Prostate gland (tissue), 2 donors: Measurements from ENCODE around the gene LTBP3. TPM values are rescaled to one million over a fixed set of nuclear protein-coding genes. Genes with fewer than 3 reads are reported as not detected.

ENCODE experiments used
- DNase-seq: peaks from one replicate; pipeline ENCODE4 v3.0.0-alpha.2; 2019; ENCODE audit warnings: low spot score
- H3K27ac ChIP-seq, 2 donors: fragments of 200-600 bp; sonication (generic); 2 replicates each; pipeline ENCODE4 v1.5.1; 2017 to 2019
- H3K27me3 ChIP-seq: fragments of 200-600 bp; sonication (generic); replicated peaks from 2 replicates; pipeline ENCODE4 v1.5.1; 2019; ENCODE audit not compliant: insufficient read depth
- H3K36me3 ChIP-seq, 2 donors: fragments of 200-600 bp; sonication (generic); 1 replicate in 1 of 2; 2 replicates in 1 of 2; pipeline versions ENCODE4 v1.5.1 to v1.8.1; 2017 to 2019
- H3K4me1 ChIP-seq: fragments of 200-600 bp; sonication (generic); replicated peaks from 2 replicates; pipeline ENCODE4 v1.5.1; 2019
- H3K4me3 ChIP-seq, 2 donors: fragments of 200-600 bp; sonication (generic); 2 replicates each; pipeline ENCODE4 v1.5.1; 2017 to 2019
- H3K9me3 ChIP-seq: fragments of 200-600 bp; sonication (generic); 2 replicates; pipeline ENCODE4 v1.5.1; 2017
- CTCF ChIP-seq, 4 experiments: fragments of 200-600 bp in 2 of 4; fragments of 450-650 bp in 2 of 4; sonication (generic) in 2 of 4; IDR thresholded peaks; 1 replicate in 3 of 4; 2 replicates in 1 of 4; pipeline ENCODE4 v1.5.1; 2016 to 2019; ENCODE audit warnings: antibody characterized with exemption in 4 of 4, mild to moderate bottlenecking in 2 of 4, moderate library complexity in 2 of 4
- POLR2A ChIP-seq: fragments of 450-650 bp; IDR thresholded peaks from one replicate; pipeline ENCODE4 v1.6.1; 2016; ENCODE audit warnings: antibody characterized with exemption, mild to moderate bottlenecking
- POLR2AphosphoS5 ChIP-seq: sonication (generic); formaldehyde crosslinking; IDR thresholded peaks from one replicate; pipeline ENCODE4 v1.6.1; 2017; ENCODE audit warnings: antibody characterized with exemption
- WGBS: methylation state at CpG from one replicate; pipeline ENCODE4 v1.1.5; 2018; 5-methylcytosine and 5-hydroxymethylcytosine counted together
- intact Hi-C: fragments of 100-400 bp; cut with DNase I; formaldehyde crosslinking; loops from one replicate; pipeline ENCODE4 v1.14.2; 2022
- total RNA-seq, 2 donors: library from RNA; depleted of rRNA; stranded (reverse); fragments of >200 nt; gene quantifications; one replicate each; pipeline ENCODE4 v1.1.0, GENCODE V29; 2016

Gene LTBP3
- 100 to 1,000 TPM; 220 to 234 TPM for total RNA-seq

GRCh38 chr11:65558002-65558929 lies at the start of gene LTBP3:
LTBP3 (minus strand) TSS chr11:65558359; CDS start chr11:65557959, 400 bp downstream.
- under 1% methylated on average over 73 of the region's 79 CpGs for WGBS
- intact Hi-C loops = no loop called here
- peaks cover 13% of the 10 kb centered on the region for H3K4me1 ChIP-seq

GRCh38 chr11:65606876-65607613 lies 48.9 kb upstream of the LTBP3 start:
- TF ChIP-seq POLR2A = peak; percentile 34
- peak; percentile 73 for TF ChIP-seq POLR2AphosphoS5
- no peak for TF ChIP-seq CTCF (IDR thresholded peaks at IDR 0.05)
- 39% methylated on average over 67 of the region's 67 CpGs for WGBS
- Histone ChIP-seq H3K36me3 (peaks cover 10 to 26% of the 10 kb centered on the region in 2 donors), H3K4me3 (no peak overlapping the region), H3K27ac (peak overlapping the region; percentile 57 to 79), H3K9me3 (no peaks in the 10 kb centered on the region), H3K4me1 (peaks cover 16% of the 10 kb centered on the region), H3K27me3 (no peaks in the 10 kb centered on the region)
- intact Hi-C loops = no loop called here
- peak; percentile 89 for DNase-seq

More at GRCh38 chr11:65558002-65558929, at the start of gene LTBP3:
- H3K27ac ChIP-seq = peak within 1 kb of the TSS; percentile 88 to 93
- TF ChIP-seq CTCF (IDR thresholded peaks at IDR 0.05) (peak in 1 of 4 experiments; percentile 36), POLR2A (peak; percentile 10), POLR2AphosphoS5 (peak; percentile 59)
- H3K9me3 ChIP-seq = no peaks in the 10 kb centered on the region
- peak within 1 kb of the TSS; percentile 59 to 61 for H3K4me3 ChIP-seq
- DNase-seq = peak; percentile 70
- no peaks in the 10 kb centered on the region for H3K36me3 ChIP-seq
- H3K27me3 ChIP-seq = no peaks in the 10 kb centered on the region

- no peak overlapping the region for H3K4me3 ChIP-seq
- H3K27ac ChIP-seq = no peak overlapping the region
- WGBS = 100% methylated on average over 1 of the region's 1 CpG
- TF ChIP-seq POLR2AphosphoS5 (no peak), POLR2A (no peak), CTCF (IDR thresholded peaks at IDR 0.05) (no peak)
- intact Hi-C loops = no loop called here
- H3K27me3 ChIP-seq = no peaks in the 10 kb centered on the region
- no peaks in the 10 kb centered on the region for H3K9me3 ChIP-seq
- DNase-seq = no peak
- H3K4me1 ChIP-seq = no peaks in the 10 kb centered on the region
- peaks cover 10 to 26% of the 10 kb centered on the region in 2 donors for H3K36me3 ChIP-seq
Measured at GRCh38 chr11:65604258-65604657, 46.1 kb upstream of the LTBP3 start.

- no peak for TF ChIP-seq POLR2AphosphoS5
- TF ChIP-seq POLR2A = no peak
- TF ChIP-seq CTCF (IDR thresholded peaks at IDR 0.05) = no peak
- WGBS = 94% methylated on average over 6 of the region's 6 CpGs
- Histone ChIP-seq H3K4me1 (no peaks in the 10 kb centered on the region), H3K9me3 (no peaks in the 10 kb centered on the region), H3K27ac (no peak overlapping the region), H3K27me3 (no peaks in the 10 kb centered on the region), H3K36me3 (peaks cover 5 to 29% of the 10 kb centered on the region in 2 donors), H3K4me3 (no peak overlapping the region)
- DNase-seq = no peak
- intact Hi-C loops = no loop called here
Measured at GRCh38 chr11:65599955-65600246, 41.7 kb upstream of the LTBP3 start.
